ENCODE measurements around the gene TMPRSS13. TPM values are rescaled to one million over a fixed set of nuclear protein-coding genes. Genes with fewer than 3 reads are reported as not detected.

The TMPRSS13 gene
- total and polyA plus RNA-seq, 2 of the 13 experiments (the other 11 are each of a cell fraction or from before 2014, with no cell fraction given), result not detected

DNA sequence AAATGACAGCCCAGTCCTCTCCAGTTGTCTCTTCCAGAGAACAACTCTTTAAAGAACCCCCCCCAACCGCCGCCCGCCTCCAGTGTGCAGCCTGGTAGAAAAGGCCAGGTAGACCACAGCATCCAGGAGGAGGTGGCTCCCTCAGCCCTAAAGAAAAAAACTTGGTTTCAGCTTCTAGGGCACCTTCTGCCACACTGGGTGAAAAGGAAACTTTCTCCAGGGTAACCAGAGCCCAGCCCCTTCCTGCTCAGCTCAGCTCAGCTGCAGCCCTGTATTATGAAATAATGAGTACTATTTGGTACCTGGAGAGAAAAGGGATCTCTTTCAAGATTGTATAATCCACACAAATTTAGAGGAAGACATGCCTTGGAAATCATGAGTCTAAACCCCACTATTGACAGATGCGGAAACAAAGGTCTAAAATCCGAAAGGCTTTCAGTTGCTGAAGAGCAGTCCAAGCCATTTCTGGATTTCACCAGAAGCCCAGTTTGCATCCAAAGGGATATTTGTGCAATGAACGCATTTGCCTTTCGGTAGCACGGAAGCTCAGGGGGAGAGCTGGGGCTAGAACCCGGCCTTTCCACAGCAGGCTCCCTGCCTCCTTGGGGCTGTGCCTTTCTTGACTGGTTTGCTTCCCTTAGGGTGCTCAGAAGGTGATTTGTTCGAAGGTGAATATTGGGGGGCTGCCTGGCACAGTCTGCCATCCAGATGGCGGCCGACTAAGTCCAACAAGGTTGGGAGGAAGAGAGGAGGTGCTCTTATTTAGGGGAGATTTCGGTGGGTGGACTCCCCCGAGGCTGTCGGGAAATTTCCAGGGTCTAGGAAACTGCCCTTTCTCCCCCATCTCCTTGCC lies 56.0 kb downstream of the TMPRSS13 start (continued):
- TF ChIP-seq HMGXB4 (CRISPR knock-in tag; IDR thresholded peaks at IDR 0.05; ENCODE audit: borderline replicate concordance in 1 of 2, low read depth in 1 of 2), result no peak
- TF ChIP-seq MEF2D (CRISPR knock-in tag; IDR thresholded peaks at IDR 0.05), result no peak
- TF ChIP-seq ELF4 (CRISPR knock-in tag; IDR thresholded peaks at IDR 0.05; ENCODE audit: borderline replicate concordance), result no peak
- TF ChIP-seq MXD4 (CRISPR knock-in tag; IDR thresholded peaks at IDR 0.05), result no peak
- TF ChIP-seq, protein P1, sequence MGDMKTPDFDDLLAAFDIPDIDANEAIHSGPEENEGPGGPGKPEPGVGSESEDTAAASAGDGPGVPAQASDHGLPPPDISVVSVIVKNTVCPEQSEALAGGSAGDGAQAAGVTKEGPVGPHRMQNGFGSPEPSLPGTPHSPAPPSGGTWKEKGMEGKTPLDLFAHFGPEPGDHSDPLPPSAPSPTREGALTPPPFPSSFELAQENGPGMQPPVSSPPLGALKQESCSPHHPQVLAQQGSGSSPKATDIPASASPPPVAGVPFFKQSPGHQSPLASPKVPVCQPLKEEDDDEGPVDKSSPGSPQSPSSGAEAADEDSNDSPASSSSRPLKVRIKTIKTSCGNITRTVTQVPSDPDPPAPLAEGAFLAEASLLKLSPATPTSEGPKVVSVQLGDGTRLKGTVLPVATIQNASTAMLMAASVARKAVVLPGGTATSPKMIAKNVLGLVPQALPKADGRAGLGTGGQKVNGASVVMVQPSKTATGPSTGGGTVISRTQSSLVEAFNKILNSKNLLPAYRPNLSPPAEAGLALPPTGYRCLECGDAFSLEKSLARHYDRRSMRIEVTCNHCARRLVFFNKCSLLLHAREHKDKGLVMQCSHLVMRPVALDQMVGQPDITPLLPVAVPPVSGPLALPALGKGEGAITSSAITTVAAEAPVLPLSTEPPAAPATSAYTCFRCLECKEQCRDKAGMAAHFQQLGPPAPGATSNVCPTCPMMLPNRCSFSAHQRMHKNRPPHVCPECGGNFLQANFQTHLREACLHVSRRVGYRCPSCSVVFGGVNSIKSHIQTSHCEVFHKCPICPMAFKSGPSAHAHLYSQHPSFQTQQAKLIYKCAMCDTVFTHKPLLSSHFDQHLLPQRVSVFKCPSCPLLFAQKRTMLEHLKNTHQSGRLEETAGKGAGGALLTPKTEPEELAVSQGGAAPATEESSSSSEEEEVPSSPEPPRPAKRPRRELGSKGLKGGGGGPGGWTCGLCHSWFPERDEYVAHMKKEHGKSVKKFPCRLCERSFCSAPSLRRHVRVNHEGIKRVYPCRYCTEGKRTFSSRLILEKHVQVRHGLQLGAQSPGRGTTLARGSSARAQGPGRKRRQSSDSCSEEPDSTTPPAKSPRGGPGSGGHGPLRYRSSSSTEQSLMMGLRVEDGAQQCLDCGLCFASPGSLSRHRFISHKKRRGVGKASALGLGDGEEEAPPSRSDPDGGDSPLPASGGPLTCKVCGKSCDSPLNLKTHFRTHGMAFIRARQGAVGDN (CRISPR knock-in tag; IDR thresholded peaks at IDR 0.05), result no peak
- TF ChIP-seq CHD4 (IDR thresholded peaks at IDR 0.05; ENCODE audit: borderline replicate concordance, low read length), result no peak

Data from HepG2 (cell line).